Lower lobe of right lung (tissue), 2 donors: Measurements from ENCODE around the gene CEP78. TPM values are rescaled to one million over a fixed set of nuclear protein-coding genes. Genes with fewer than 3 reads are reported as not detected.

Experiments used
- ATAC-seq, 2 donors: fragments of 200-7000 bp; cut with Tn5 transposase; one replicate each; pipeline ENCODE4 v1.9.1; 2020 to 2022; ENCODE audit warnings: mild to moderate bottlenecking in 2 of 2, moderate library complexity in 2 of 2
- DNase-seq: peaks from one replicate; pipeline ENCODE4 v3.0.0-alpha.2; 2020
- H3K27ac ChIP-seq: fragments of 200-600 bp; one replicate; pipeline ENCODE4 v1.8.0; 2022
- H3K27me3 ChIP-seq: fragments of 200-600 bp; one replicate; pipeline ENCODE4 v1.8.0; 2022; ENCODE audit warnings: low read depth
- H3K36me3 ChIP-seq: fragments of 200-600 bp; one replicate; pipeline ENCODE4 v1.8.0; 2022; ENCODE audit warnings: mild to moderate bottlenecking
- H3K4me1 ChIP-seq: fragments of 200-600 bp; one replicate; pipeline ENCODE4 v1.8.0; 2022
- H3K4me3 ChIP-seq: fragments of 200-600 bp; one replicate; pipeline ENCODE4 v1.8.0; 2022; ENCODE audit warnings: mild to moderate bottlenecking
- H3K9me3 ChIP-seq: fragments of 200-600 bp; one replicate; pipeline ENCODE4 v1.8.0; 2022
- intact Hi-C: fragments of 100-400 bp; cut with DNase I; formaldehyde crosslinking; loops from one replicate; pipeline ENCODE4 v1.11.0; 2022
- total RNA-seq: library from RNA; stranded (reverse); fragmentation: NEBNext Ultra II Directional; extraction: Animal tissue kit (Norgen Biotek cat#: 25700); gene quantifications from one replicate; pipeline ENCODE4 v1.2.1, GENCODE V29; 2021
- TF ChIP-seq, protein P1 (sequence below): fragments of 200-600 bp; IDR thresholded peaks from one replicate; pipeline ENCODE4 v1.8.0; 2022; ENCODE audit warnings: antibody characterized with exemption, mild to moderate bottlenecking
- donor health status: DM: no; HTN: yes; CAD: no; lungs with severe emphysema.

Gene CEP78
- total RNA-seq, 1 donor from 2014 or later, result 12.9 TPM

DNA sequence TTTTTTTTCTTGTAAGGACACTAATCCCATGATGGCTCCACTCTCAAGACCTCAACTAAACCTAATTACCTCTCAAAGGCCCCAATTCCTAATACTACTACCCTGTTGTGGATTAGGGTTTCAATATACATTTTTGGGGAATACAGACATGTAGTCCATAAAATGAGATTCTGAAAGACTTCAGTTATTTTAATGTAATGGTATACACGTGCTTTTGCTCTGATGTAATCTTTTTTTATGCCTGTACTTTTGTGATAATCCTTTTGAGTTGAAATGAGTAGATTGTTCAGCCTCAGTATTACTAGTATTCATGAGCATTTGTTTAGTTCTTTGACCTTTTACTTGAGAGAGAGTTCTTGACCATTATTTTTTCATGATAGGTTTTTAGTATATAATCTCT, 9.5 kb downstream of the CEP78 start:
- ATAC-seq, result no peak
- Histone ChIP-seq H3K27ac (no peak overlapping the region), H3K36me3 (peaks cover 23% of the 10 kb centered on the region), H3K4me3 (no peak overlapping the region), H3K27me3 (no peaks in the 10 kb centered on the region), H3K9me3 (no peaks in the 10 kb centered on the region), H3K4me1 (no peaks in the 10 kb centered on the region)
- DNase-seq, result no peak
- intact Hi-C loops, result no loop called here
- TF ChIP-seq, protein P1, sequence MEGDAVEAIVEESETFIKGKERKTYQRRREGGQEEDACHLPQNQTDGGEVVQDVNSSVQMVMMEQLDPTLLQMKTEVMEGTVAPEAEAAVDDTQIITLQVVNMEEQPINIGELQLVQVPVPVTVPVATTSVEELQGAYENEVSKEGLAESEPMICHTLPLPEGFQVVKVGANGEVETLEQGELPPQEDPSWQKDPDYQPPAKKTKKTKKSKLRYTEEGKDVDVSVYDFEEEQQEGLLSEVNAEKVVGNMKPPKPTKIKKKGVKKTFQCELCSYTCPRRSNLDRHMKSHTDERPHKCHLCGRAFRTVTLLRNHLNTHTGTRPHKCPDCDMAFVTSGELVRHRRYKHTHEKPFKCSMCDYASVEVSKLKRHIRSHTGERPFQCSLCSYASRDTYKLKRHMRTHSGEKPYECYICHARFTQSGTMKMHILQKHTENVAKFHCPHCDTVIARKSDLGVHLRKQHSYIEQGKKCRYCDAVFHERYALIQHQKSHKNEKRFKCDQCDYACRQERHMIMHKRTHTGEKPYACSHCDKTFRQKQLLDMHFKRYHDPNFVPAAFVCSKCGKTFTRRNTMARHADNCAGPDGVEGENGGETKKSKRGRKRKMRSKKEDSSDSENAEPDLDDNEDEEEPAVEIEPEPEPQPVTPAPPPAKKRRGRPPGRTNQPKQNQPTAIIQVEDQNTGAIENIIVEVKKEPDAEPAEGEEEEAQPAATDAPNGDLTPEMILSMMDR, result no peak

- peaks cover 21% of the 10 kb centered on the region for H3K36me3 ChIP-seq
- no peak for ATAC-seq
- TF ChIP-seq, protein P1, result no peak
- no peaks in the 10 kb centered on the region for H3K9me3 ChIP-seq
- H3K27me3 ChIP-seq, result no peaks in the 10 kb centered on the region
- no peak overlapping the region for H3K4me3 ChIP-seq
- no peak overlapping the region for H3K27ac ChIP-seq
- intact Hi-C loops, result no loop called here
- DNase-seq, result no peak
- no peaks in the 10 kb centered on the region for H3K4me1 ChIP-seq
Observed at GRCh38 chr9:78248635-78249034, 12.8 kb downstream of the CEP78 start.

DNA sequence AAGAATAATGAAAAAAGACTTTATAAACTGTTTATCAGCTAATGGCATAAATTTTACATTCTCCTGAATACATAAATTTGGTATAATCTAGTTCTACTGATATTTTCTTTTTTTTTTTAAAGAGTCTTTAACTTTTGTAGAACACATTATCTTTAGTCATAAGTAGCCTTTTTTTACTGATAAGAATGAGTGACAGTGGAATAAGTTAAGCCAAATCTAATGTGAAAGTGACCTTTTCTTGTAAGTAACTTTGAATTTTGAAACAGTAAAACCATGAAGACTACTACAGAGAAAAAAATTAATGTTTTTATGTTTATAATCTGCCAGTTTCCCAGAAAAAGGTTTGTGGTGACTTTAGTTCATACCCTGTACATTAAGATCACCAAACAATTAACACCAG, 13.7 kb downstream of the CEP78 start:
- TF ChIP-seq, protein P1, result no peak
- Histone ChIP-seq H3K4me3 (no peak overlapping the region), H3K36me3 (peaks cover 11% of the 10 kb centered on the region), H3K27me3 (no peaks in the 10 kb centered on the region), H3K27ac (no peak overlapping the region), H3K4me1 (no peaks in the 10 kb centered on the region), H3K9me3 (no peaks in the 10 kb centered on the region)
- intact Hi-C loops, result no loop called here
- ATAC-seq, result no peak
- DNase-seq, result no peak

DNA sequence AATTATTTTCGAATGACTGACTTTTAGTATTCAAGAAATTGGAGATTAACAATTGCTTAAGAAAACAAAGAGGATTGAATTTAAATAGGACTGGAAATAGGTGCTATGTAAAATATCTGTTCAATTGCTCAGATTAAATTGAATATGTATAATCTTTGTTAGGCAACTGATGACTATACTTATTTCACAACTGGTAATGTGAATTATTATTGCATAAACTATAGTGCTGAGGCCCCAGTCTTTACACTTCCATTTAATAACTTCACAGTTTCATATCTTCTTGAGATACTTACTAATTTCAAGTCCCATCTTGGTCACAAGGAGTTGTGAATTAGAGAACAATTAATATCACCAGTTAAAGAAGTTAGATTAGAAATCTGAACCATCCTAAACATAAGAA, 16.7 kb downstream of the CEP78 start:
- no peak for ATAC-seq
- intact Hi-C loops, result no loop called here
- no peak for DNase-seq

DNA sequence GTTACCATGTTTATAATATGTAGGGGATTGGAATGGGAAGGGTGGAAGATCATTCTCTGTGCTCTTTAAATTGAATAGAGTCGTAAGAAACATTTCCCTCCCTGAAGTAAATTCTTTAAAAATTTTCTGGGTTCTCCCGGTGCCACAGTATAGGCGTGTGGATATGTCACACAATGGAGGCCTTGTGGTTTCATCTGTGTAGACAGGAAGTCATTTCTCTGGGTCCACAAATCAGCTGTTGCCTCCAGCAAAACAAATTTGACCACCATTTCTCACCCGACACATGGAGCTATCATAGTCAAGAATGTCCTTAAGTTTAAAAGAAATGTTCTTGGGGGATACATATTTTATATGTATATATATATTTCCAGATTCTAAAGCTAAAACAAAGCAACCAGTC, 17.4 kb downstream of the CEP78 start:
- TF ChIP-seq, protein P1, result no peak
- intact Hi-C loops, result no loop called here

More for the DNA sequence above, 16.7 kb downstream of the CEP78 start:
- no peaks in the 10 kb centered on the region for H3K27me3 ChIP-seq
- no peaks in the 10 kb centered on the region for H3K4me1 ChIP-seq
- H3K4me3 ChIP-seq, result no peak overlapping the region
- H3K27ac ChIP-seq, result no peak overlapping the region
- peaks cover 9% of the 10 kb centered on the region for H3K36me3 ChIP-seq
- TF ChIP-seq, protein P1, result no peak
- no peaks in the 10 kb centered on the region for H3K9me3 ChIP-seq

More for the DNA sequence above, 17.4 kb downstream of the CEP78 start:
- no peaks in the 10 kb centered on the region for H3K27me3 ChIP-seq
- H3K4me3 ChIP-seq, result no peak overlapping the region
- no peaks in the 10 kb centered on the region for H3K9me3 ChIP-seq
- H3K4me1 ChIP-seq, result no peaks in the 10 kb centered on the region
- H3K36me3 ChIP-seq, result peaks cover 9% of the 10 kb centered on the region
- no peak overlapping the region for H3K27ac ChIP-seq
- ATAC-seq (no peak), DNase-seq (no peak)
